ENCODE data around the gene ZNF487. TPM values are rescaled to one million over a fixed set of nuclear protein-coding genes. Genes with fewer than 3 reads are reported as not detected.

Gene ZNF487
- total and polyA plus RNA-seq, 2 of the 13 experiments (the other 11 are each of a cell fraction or from before 2014, with no cell fraction given) = 7.4 to 8.8 TPM

GRCh38 chr10:43396061-43396927 lies 40.6 kb upstream of the ZNF487 start (continued):
- TF ChIP-seq SKI (IDR thresholded peaks at IDR 0.05; ENCODE audit: partially characterized antibody) = peak; percentile 10
- TF ChIP-seq, protein P1, sequence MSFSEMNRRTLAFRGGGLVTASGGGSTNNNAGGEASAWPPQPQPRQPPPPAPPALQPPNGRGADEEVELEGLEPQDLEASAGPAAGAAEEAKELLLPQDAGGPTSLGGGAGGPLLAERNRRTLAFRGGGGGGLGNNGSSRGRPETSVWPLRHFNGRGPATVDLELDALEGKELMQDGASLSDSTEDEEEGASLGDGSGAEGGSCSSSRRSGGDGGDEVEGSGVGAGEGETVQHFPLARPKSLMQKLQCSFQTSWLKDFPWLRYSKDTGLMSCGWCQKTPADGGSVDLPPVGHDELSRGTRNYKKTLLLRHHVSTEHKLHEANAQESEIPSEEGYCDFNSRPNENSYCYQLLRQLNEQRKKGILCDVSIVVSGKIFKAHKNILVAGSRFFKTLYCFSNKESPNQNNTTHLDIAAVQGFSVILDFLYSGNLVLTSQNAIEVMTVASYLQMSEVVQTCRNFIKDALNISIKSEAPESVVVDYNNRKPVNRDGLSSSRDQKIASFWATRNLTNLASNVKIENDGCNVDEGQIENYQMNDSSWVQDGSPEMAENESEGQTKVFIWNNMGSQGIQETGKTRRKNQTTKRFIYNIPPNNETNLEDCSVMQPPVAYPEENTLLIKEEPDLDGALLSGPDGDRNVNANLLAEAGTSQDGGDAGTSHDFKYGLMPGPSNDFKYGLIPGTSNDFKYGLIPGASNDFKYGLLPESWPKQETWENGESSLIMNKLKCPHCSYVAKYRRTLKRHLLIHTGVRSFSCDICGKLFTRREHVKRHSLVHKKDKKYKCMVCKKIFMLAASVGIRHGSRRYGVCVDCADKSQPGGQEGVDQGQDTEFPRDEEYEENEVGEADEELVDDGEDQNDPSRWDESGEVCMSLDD (CRISPR knock-in tag; IDR thresholded peaks at IDR 0.05; ENCODE audit: borderline replicate concordance) = 0 out of 2 replicates have a peak, but pooled peaks have one; percentile 16
- peak; percentile 17 for TF ChIP-seq SRSF1 (optimal IDR thresholded peaks at IDR 0.05; ENCODE audit: low read depth, low read length)
- TF ChIP-seq ZUFSP (CRISPR knock-in tag; IDR thresholded peaks at IDR 0.05; ENCODE audit: borderline replicate concordance) = no peak
- TF ChIP-seq CBX1 (IDR thresholded peaks at IDR 0.05; ENCODE audit: low read depth) = no peak
- TF ChIP-seq, protein P2, sequence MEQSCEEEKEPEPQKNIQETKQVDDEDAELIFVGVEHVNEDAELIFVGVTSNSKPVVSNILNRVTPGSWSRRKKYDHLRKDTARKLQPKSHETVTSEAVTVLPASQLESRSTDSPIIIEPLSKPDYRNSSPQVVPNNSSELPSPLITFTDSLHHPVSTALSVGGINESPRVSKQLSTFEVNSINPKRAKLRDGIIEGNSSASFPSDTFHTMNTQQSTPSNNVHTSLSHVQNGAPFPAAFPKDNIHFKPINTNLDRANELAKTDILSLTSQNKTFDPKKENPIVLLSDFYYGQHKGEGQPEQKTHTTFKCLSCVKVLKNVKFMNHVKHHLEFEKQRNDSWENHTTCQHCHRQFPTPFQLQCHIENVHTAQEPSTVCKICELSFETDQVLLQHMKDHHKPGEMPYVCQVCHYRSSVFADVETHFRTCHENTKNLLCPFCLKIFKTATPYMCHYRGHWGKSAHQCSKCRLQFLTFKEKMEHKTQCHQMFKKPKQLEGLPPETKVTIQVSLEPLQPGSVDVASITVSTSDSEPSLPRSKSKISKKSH (CRISPR knock-in tag; IDR thresholded peaks at IDR 0.05; ENCODE audit: borderline replicate concordance) = no peak
- TF ChIP-seq ZSCAN20 (CRISPR knock-in tag; IDR thresholded peaks at IDR 0.05; ENCODE audit: borderline replicate concordance) = 0 out of 2 replicates have a peak, but pooled peaks have one; percentile 56
- TF ChIP-seq, protein P3, sequence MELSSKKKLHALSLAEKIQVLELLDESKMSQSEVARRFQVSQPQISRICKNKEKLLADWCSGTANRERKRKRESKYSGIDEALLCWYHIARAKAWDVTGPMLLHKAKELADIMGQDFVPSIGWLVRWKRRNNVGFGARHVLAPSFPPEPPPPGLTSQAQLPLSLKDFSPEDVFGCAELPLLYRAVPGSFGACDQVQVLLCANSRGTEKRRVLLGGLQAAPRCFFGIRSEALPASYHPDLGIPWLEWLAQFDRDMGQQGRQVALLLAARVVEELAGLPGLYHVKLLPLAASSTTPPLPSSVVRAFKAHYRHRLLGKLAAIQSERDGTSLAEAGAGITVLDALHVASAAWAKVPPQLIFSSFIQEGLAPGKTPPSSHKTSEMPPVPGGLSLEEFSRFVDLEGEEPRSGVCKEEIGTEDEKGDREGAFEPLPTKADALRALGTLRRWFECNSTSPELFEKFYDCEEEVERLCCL (CRISPR knock-in tag; IDR thresholded peaks at IDR 0.05; ENCODE audit: borderline replicate concordance) = no peak
- TF ChIP-seq ZNF678 (CRISPR knock-in tag; IDR thresholded peaks at IDR 0.05) = no peak
- 0 out of 2 replicates have a peak, but pooled peaks have one; percentile 40 for TF ChIP-seq ZNF75D (CRISPR knock-in tag; IDR thresholded peaks at IDR 0.05; ENCODE audit: borderline replicate concordance)
- TF ChIP-seq, protein P4, sequence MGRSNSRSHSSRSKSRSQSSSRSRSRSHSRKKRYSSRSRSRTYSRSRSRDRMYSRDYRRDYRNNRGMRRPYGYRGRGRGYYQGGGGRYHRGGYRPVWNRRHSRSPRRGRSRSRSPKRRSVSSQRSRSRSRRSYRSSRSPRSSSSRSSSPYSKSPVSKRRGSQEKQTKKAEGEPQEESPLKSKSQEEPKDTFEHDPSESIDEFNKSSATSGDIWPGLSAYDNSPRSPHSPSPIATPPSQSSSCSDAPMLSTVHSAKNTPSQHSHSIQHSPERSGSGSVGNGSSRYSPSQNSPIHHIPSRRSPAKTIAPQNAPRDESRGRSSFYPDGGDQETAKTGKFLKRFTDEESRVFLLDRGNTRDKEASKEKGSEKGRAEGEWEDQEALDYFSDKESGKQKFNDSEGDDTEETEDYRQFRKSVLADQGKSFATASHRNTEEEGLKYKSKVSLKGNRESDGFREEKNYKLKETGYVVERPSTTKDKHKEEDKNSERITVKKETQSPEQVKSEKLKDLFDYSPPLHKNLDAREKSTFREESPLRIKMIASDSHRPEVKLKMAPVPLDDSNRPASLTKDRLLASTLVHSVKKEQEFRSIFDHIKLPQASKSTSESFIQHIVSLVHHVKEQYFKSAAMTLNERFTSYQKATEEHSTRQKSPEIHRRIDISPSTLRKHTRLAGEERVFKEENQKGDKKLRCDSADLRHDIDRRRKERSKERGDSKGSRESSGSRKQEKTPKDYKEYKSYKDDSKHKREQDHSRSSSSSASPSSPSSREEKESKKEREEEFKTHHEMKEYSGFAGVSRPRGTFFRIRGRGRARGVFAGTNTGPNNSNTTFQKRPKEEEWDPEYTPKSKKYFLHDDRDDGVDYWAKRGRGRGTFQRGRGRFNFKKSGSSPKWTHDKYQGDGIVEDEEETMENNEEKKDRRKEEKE (IDR thresholded peaks at IDR 0.05) = no peak
- no peak for TF ChIP-seq ZNF225 (CRISPR knock-in tag; IDR thresholded peaks at IDR 0.05)
- TF ChIP-seq IRX3 (CRISPR knock-in tag; IDR thresholded peaks at IDR 0.05; ENCODE audit: borderline replicate concordance, low read depth) = 0 out of 2 replicates have a peak, but pooled peaks have one; percentile 70
- TF ChIP-seq ZNF841 (CRISPR knock-in tag; IDR thresholded peaks at IDR 0.05; ENCODE audit: borderline replicate concordance) = peak; percentile 31; the same call in 1 of the 2 replicates
- TF ChIP-seq FOXO1 (CRISPR knock-in tag; IDR thresholded peaks at IDR 0.05) = peak; percentile 8; the same call in 1 of the 2 replicates

Data from HepG2 (cell line).